AG09319 (cell line): Measurements from ENCODE around the gene CCBE1.

Experiments used
- DNase-seq: peaks from one replicate; pipeline ENCODE4 v3.0.0-alpha.2; 2010; ENCODE audit warnings: low read depth; ENCODE audit errors: extremely low read depth
- TF ChIP-seq, protein P1 (sequence below): IDR thresholded peaks from 2 replicates; pipeline ENCODE4 v1.5.1; 2011; ENCODE audit warnings: low read depth, mild to moderate bottlenecking, inconsistent platforms, low read length, moderate library complexity

The CCBE1 gene

DNA sequence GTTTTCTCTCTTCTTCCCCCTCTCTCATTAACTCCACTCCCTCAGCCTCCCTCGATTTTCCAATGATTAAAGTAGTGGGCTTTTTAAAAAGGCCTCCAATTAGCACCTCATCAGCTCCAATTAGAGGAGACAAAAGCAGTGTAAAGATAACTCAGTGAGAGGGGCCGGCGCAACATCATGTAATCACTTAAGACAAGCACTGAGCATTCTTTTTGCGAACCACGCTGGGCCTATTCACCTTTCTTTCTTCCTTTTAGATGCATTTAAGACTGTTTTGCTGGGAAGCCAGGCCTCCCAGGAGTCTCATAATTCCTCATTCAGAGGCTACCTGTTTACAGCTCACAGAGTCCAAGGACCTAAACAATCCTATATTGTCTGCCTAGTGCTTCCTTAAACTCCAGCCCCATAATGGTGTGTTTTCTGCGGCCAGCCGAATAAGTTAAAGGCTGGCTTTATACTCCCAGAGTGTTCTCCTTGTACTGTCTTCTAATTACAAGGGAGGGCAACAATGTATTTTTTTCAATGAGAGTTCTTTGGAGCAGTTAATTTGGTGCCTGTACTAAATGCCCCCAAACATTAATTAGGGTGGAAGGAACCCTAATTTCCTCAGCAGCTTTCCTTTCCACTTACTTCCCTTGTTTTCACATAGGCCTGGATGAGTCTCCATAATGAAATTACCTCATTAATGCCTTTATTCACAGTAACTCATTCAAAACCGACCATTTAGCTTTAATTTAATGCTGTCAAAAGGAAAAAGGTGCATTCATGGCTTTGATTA lies 310.1 kb downstream of the CCBE1 start:
- DNase-seq: no peak
- TF ChIP-seq, protein P1, sequence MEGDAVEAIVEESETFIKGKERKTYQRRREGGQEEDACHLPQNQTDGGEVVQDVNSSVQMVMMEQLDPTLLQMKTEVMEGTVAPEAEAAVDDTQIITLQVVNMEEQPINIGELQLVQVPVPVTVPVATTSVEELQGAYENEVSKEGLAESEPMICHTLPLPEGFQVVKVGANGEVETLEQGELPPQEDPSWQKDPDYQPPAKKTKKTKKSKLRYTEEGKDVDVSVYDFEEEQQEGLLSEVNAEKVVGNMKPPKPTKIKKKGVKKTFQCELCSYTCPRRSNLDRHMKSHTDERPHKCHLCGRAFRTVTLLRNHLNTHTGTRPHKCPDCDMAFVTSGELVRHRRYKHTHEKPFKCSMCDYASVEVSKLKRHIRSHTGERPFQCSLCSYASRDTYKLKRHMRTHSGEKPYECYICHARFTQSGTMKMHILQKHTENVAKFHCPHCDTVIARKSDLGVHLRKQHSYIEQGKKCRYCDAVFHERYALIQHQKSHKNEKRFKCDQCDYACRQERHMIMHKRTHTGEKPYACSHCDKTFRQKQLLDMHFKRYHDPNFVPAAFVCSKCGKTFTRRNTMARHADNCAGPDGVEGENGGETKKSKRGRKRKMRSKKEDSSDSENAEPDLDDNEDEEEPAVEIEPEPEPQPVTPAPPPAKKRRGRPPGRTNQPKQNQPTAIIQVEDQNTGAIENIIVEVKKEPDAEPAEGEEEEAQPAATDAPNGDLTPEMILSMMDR: no peak

DNA sequence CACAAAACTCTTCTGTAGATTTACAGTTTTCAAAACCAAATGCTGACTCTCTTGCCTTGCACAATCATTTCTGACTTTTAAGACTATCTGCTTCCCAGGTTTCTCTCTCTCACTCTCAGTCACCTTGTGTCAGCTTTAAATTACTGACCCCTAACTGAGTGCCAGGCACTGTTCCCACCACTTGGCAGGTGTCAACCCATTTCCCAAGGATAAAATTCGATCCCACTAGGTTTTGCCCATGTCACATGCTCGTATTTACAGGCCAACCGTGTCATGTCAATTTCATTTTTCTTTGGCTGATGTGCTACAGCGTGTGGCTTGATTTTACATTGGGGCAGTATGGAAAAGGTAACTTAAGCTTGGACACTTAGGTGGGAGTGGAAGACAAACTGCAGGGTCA lies 312.0 kb downstream of the CCBE1 start:
- TF ChIP-seq, protein P1: no peak
- DNase-seq: no peak

DNA sequence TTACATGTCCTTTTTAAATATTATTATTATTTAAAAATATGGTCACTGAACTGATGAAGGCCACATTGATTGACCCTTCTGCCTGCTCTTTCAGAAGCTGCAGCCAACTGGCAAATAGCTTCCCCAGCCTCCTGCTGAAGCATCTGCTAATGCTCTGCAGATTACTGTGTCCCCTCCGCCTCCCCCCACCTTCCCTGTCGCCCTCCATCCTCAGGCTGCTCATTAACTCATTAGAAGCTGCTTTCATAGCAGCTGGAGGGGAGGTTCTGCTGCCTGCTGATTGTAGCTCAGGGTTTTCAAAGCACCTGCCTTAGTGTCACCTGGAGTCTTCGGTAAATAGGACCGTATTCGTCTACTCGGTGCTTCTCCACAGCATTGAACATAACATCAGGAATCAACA lies 313.4 kb downstream of the CCBE1 start:
- DNase-seq: no peak
- TF ChIP-seq, protein P1: no peak

DNA sequence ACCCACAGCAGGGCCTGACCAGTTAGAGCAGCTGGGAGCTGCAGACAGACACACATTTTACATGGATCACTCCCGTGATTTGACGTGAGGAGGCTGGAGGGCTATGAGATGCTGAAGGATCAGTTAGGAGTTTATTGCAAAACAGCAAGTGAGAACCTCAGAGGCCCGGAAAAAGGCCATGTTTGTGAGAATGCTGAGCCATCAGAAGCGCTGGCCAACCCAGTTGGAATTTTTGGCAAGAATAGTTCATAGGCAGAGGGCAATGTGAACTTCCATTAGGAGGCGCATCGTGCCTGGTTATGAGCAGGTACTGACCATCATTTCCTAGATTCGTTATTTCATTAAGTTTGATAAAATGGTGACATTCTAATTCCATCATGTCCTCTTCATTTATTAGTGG lies 314.8 kb downstream of the CCBE1 start:
- DNase-seq: no peak
- TF ChIP-seq, protein P1: no peak

DNA sequence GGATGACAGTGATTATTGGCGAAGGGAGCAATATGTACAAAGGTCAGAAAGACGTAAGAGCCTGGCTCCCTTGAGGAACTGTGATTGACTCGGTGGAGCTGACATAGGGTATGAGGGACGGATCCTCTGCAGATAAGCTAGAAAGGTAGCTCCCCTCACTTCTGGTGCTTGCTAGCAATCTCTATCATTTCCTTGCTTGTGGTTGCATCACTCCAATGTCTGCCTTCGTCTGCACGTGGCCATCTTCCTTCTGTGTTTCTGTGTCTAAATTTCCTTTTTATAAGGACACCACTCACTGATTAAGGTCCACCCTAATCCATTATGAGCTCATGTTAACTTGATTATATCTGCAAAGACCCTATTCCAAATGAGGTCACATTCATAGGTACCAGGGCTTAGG lies 315.3 kb downstream of the CCBE1 start:
- TF ChIP-seq, protein P1: no peak
- no peak for DNase-seq
